SK-N-SH treated with all-trans-retinoic acid at 6 μM for 48 hours (cell line): ENCODE data around the gene ACTN1.

Experiments used
- ATAC-seq: fragments of 200-7000 bp; cut with Tn5 transposase; 3 replicates; pipeline ENCODE4 v1.9.1; 2020; ENCODE audit warnings: mild to moderate bottlenecking, moderate library complexity
- ARNTL ChIP-seq: fragments of 450-650 bp; formaldehyde crosslinking; IDR thresholded peaks from 2 replicates; pipeline ENCODE4 v1.5.0; 2020; ENCODE audit warnings: low read depth, mild to moderate bottlenecking, moderate library complexity, borderline replicate concordance
- BACH2 ChIP-seq: fragments of 250-450 bp; sonication (Bioruptor Pico); IDR thresholded peaks from 2 replicates; pipeline ENCODE4 v1.9.0; 2021; ENCODE audit warnings: mild to moderate bottlenecking, borderline replicate concordance
- CREB5 ChIP-seq: fragments of 250-450 bp; sonication (Bioruptor Pico); IDR thresholded peaks from 2 replicates; pipeline ENCODE4 v1.5.1; 2020; ENCODE audit warnings: low read depth, mild to moderate bottlenecking, moderate library complexity
- CSDC2 ChIP-seq: fragments of 250-450 bp; sonication (Bioruptor Pico); IDR thresholded peaks from 2 replicates; pipeline ENCODE4 v1.5.0; 2020; ENCODE audit warnings: mild to moderate bottlenecking, moderate library complexity
- CSRNP3 ChIP-seq: fragments of 250-450 bp; sonication (Bioruptor Pico); IDR thresholded peaks from 2 replicates; pipeline ENCODE4 v1.5.1; 2021; ENCODE audit warnings: mild to moderate bottlenecking, moderate library complexity
- ESRRG ChIP-seq: fragments of 250-450 bp; sonication (Bioruptor Pico); IDR thresholded peaks from 2 replicates; pipeline ENCODE4 v1.6.1; 2021; ENCODE audit warnings: mild to moderate bottlenecking
- GLIS3 ChIP-seq: fragments of 250-450 bp; sonication (Bioruptor Pico); IDR thresholded peaks from 2 replicates; pipeline ENCODE4 v1.5.0; 2020; ENCODE audit warnings: mild to moderate bottlenecking, moderate library complexity
- ISL1 ChIP-seq: fragments of 250-450 bp; sonication (Bioruptor Pico); IDR thresholded peaks from 2 replicates; pipeline ENCODE4 v2.1.2; 2022; ENCODE audit warnings: mild to moderate bottlenecking, moderate library complexity
- OSR1 ChIP-seq: fragments of 250-450 bp; sonication (Bioruptor Pico); IDR thresholded peaks from 2 replicates; pipeline ENCODE4 v1.8.0; 2022; ENCODE audit warnings: moderate library complexity, mild to moderate bottlenecking, inconsistent platforms
- PATZ1 ChIP-seq: fragments of 250-450 bp; sonication (Bioruptor Pico); IDR thresholded peaks from 2 replicates; pipeline ENCODE4 v1.8.0; 2020; ENCODE audit warnings: mild to moderate bottlenecking, moderate library complexity, borderline replicate concordance
- POU6F1 ChIP-seq: fragments of 250-450 bp; sonication (Bioruptor Pico); IDR thresholded peaks from 2 replicates; pipeline ENCODE4 v1.8.0; 2021; ENCODE audit warnings: low read depth, mild to moderate bottlenecking, moderate library complexity, borderline replicate concordance
- PPARA ChIP-seq: fragments of 250-450 bp; sonication (Bioruptor Pico); IDR thresholded peaks from 2 replicates; pipeline ENCODE4 v1.5.0; 2020; ENCODE audit warnings: mild to moderate bottlenecking, borderline replicate concordance
- RARB ChIP-seq: fragments of 250-450 bp; sonication (Bioruptor Pico); IDR thresholded peaks from 2 replicates; pipeline ENCODE4 v1.8.0; 2021; ENCODE audit warnings: mild to moderate bottlenecking, moderate library complexity
- SNAI2 ChIP-seq: fragments of 250-450 bp; sonication (Bioruptor Pico); IDR thresholded peaks from 2 replicates; pipeline ENCODE4 v1.5.0; 2020; ENCODE audit warnings: mild to moderate bottlenecking, moderate library complexity
- TCF4 ChIP-seq: fragments of 250-450 bp; sonication (Bioruptor Pico); IDR thresholded peaks from 2 replicates; pipeline ENCODE4 v1.8.0; 2021; ENCODE audit warnings: mild to moderate bottlenecking, moderate library complexity, borderline replicate concordance
- TOX ChIP-seq: fragments of 250-450 bp; sonication (Bioruptor Pico); IDR thresholded peaks from 2 replicates; pipeline ENCODE4 v1.8.0; 2021; ENCODE audit warnings: mild to moderate bottlenecking, moderate library complexity, borderline replicate concordance
- TSHZ2 ChIP-seq: fragments of 250-450 bp; sonication (Bioruptor Pico); IDR thresholded peaks from 2 replicates; pipeline ENCODE4 v1.5.0; 2020; ENCODE audit warnings: mild to moderate bottlenecking, moderate library complexity
- ZC3H10 ChIP-seq: fragments of 250-450 bp; sonication (Bioruptor Pico); IDR thresholded peaks from 2 replicates; pipeline ENCODE4 v1.5.1; 2021; ENCODE audit warnings: mild to moderate bottlenecking, moderate library complexity
- ZFP3 ChIP-seq: fragments of 250-450 bp; sonication (Bioruptor Pico); IDR thresholded peaks from 2 replicates; pipeline ENCODE4 v1.5.0; 2020; ENCODE audit warnings: mild to moderate bottlenecking, moderate library complexity
- ZFP30 ChIP-seq: fragments of 450-650 bp; formaldehyde crosslinking; IDR thresholded peaks from 2 replicates; pipeline ENCODE4 v1.5.0; 2022; ENCODE audit warnings: mild to moderate bottlenecking, moderate library complexity
- ZNF70 ChIP-seq: fragments of 450-650 bp; formaldehyde crosslinking; IDR thresholded peaks from 2 replicates; pipeline ENCODE4 v1.5.0; 2020; ENCODE audit warnings: mild to moderate bottlenecking, moderate library complexity
- ZNF8 ChIP-seq: fragments of 450-650 bp; formaldehyde crosslinking; IDR thresholded peaks from 2 replicates; pipeline ENCODE4 v1.5.0; 2020; ENCODE audit warnings: mild to moderate bottlenecking, moderate library complexity

The ACTN1 gene

GRCh38 chr14:68916358-68916941 lies 62.7 kb downstream of the ACTN1 start:
- ATAC-seq, result no peak
- TF ChIP-seq ZNF70 (CRISPR knock-in tag) (no peak), ARNTL (CRISPR knock-in tag) (no peak), CSRNP3 (CRISPR knock-in tag) (no peak), BACH2 (CRISPR knock-in tag) (no peak), TCF4 (CRISPR knock-in tag) (no peak), PPARA (no peak), GLIS3 (CRISPR knock-in tag) (no peak)

GRCh38 chr14:68913516-68913915 lies 65.6 kb downstream of the ACTN1 start:
- ATAC-seq, result no peak
- TF ChIP-seq ZC3H10 (CRISPR knock-in tag) (no peak), ZNF70 (CRISPR knock-in tag) (no peak), ZFP30 (no peak), ZFP3 (CRISPR knock-in tag) (no peak), ESRRG (CRISPR knock-in tag) (no peak), TCF4 (CRISPR knock-in tag) (no peak), ISL1 (CRISPR knock-in tag) (no peak)
- TF ChIP-seq, all 23 proteins: peak for 0

GRCh38 chr14:68911594-68912227 lies 67.4 kb downstream of the ACTN1 start:
- ATAC-seq, result peak; percentile 93
- TF ChIP-seq RARB (CRISPR knock-in tag) (no peak), ESRRG (CRISPR knock-in tag) (no peak), TCF4 (CRISPR knock-in tag) (no peak), POU6F1 (CRISPR knock-in tag) (no peak), PATZ1 (CRISPR knock-in tag) (no peak), CSDC2 (CRISPR knock-in tag) (no peak), ZFP30 (no peak), ISL1 (CRISPR knock-in tag) (no peak), TOX (no peak), BACH2 (CRISPR knock-in tag) (no peak), GLIS3 (CRISPR knock-in tag) (no peak)
- TF ChIP-seq, all 23 proteins: peak for 0

- no peak for ATAC-seq
- no peak for TF ChIP-seq CREB5 (CRISPR knock-in tag)
- TF ChIP-seq GLIS3 (CRISPR knock-in tag), result no peak
- no peak for TF ChIP-seq TOX
- TF ChIP-seq ZC3H10 (CRISPR knock-in tag), result no peak
- no peak for TF ChIP-seq ZFP3 (CRISPR knock-in tag)
- no peak for TF ChIP-seq POU6F1 (CRISPR knock-in tag)
- no peak for TF ChIP-seq SNAI2
- no peak for TF ChIP-seq OSR1 (CRISPR knock-in tag)
- TF ChIP-seq PPARA, result no peak
- no peak for TF ChIP-seq CSRNP3 (CRISPR knock-in tag)
- no peak for TF ChIP-seq ISL1 (CRISPR knock-in tag)
- no peak for TF ChIP-seq RARB (CRISPR knock-in tag)
- TF ChIP-seq ZNF8 (CRISPR knock-in tag), result no peak
- TF ChIP-seq ESRRG (CRISPR knock-in tag), result no peak
- no peak for TF ChIP-seq TSHZ2 (CRISPR knock-in tag)
Measured at GRCh38 chr14:68910540-68910939, 68.6 kb downstream of the ACTN1 start.
